ENCODE measurements around the gene STK11. TPM values are rescaled to one million over a fixed set of nuclear protein-coding genes. Genes with fewer than 3 reads are reported as not detected.

The STK11 gene, protein sequence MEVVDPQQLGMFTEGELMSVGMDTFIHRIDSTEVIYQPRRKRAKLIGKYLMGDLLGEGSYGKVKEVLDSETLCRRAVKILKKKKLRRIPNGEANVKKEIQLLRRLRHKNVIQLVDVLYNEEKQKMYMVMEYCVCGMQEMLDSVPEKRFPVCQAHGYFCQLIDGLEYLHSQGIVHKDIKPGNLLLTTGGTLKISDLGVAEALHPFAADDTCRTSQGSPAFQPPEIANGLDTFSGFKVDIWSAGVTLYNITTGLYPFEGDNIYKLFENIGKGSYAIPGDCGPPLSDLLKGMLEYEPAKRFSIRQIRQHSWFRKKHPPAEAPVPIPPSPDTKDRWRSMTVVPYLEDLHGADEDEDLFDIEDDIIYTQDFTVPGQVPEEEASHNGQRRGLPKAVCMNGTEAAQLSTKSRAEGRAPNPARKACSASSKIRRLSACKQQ
- 10 to 100 TPM; 54.7 to 55.8 TPM for total RNA-seq

DNA sequence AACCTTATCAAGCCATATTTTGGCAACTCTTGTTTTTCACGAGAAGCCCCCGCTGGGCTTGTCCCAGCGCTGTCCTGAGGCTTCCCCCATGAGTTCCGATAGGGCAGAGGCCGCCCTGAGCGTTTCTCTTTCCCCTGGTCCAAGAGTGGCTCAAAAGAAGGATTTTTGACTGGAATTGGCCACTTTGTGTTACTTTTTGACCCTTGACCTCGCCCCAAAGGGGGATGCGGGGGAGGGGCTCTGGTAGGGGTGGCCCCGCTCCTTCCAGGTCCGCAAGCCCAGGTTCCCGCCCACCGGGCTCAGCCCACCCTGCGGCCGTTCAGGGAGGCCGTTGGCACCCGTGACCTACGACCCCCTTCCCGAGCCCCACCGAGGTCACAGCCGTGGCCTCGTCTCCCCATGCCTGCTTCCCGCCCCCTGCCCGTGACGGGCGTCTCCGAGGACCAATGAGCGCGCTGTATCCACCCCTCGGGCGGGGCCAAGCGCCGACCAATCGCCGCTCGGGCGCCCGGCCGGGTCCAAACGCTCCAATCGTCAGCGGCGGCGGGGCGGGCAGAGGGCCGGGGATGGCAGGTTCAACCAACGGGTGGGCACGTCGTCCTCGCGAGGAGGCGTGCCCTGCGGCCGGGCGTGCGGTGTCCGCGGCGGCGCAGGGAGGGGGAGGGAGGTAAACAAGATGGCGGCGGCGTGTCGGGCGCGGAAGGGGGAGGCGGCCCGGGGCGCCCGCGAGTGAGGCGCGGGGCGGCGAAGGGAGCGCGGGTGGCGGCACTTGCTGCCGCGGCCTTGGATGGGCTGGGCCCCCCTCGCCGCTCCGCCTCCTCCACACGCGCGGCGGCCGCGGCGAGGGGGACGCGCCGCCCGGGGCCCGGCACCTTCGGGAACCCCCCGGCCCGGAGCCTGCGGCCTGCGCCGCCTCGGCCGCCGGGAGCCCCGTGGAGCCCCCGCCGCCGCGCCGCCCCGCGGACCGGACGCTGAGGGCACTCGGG lies at the start of gene STK11:
TSS of gene STK11 (plus strand) at position 665 of the 986 bp plus-strand sequence. CDS start 1,136 bp downstream, outside the sequence.
- Mint-ChIP-seq H3K4me3 (peak within 1 kb of the TSS; percentile 93), H3K36me3 (peaks cover 22% of the 10 kb centered on the region), H3K27ac (peak within 1 kb of the TSS; percentile 84)

DNA sequence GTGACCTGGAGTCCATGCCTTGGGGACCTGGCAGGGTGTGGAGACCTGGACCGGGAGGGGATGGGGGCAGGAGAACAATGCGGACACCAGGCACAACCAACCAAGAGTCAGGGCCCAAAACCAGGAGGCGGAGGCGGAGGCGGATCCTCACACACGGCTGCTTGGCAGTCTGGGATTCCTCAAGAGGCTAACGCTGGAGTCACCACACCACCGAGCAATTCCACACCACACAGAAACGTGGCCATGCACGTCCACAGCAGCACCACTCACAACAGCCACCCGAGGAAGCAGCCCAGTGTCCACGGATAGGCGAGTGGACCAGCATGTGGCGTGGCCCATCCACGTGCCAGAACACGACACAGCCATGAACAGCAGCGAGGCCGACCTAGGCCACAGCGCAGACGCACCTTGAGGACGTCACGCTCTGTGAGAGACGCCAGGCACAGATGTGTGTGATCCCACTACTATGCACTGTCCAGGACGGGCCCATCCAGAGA lies 49.2 kb upstream of the STK11 start:
- H3K4me3 Mint-ChIP-seq, result no peak overlapping the region
- H3K4me1 Mint-ChIP-seq, result no peaks in the 10 kb centered on the region
- H3K27me3 Mint-ChIP-seq, result no peaks in the 10 kb centered on the region
- no peak overlapping the region for H3K27ac Mint-ChIP-seq
- peaks cover 2% of the 10 kb centered on the region for H3K36me3 Mint-ChIP-seq
- DNase-seq, result no peak
- H3K9me3 Mint-ChIP-seq, result no peaks in the 10 kb centered on the region

More for the DNA sequence above, at the start of gene STK11:
- Mint-ChIP-seq H3K27me3 (no peaks in the 10 kb centered on the region), H3K9me3 (no peaks in the 10 kb centered on the region), H3K4me1 (peaks cover 28% of the 10 kb centered on the region)
- DNase-seq, result peak; percentile 100

DNA sequence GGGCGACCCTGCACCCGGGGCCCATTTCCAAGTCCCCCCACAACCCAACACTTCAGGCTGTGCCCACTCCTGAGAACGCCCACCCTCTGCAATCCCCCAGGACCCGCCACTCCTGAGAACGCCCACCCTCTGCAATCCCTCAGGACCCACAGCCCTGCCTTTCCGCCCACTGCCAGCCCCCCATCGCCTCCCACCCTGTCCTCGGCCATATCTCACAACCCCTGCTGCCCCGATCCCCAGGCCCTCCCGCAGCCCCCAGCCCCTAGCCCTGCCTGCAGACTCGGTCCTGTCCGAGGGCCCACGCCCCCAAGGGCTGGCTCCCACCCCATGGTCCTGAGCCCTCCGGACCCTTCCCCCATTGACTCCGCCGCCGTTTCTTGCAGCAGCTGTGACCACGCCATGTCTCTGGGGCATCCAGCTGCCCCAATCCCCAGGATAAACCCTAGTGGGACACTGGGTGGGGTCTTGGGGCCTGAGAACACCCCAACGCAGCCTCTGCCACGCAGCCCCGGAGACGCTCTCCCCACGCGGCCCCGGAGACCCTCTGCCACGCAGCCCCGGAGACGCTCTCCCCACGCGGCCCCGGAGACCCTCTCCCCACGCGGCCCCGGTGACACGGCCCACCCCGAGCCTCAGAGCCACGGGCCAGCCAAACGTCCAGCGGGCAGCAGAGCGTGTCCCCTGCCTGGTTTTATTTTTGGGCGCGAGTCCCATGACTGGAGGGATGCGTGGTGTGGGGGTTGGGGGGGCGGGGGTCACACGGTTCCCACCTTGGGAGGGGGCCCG lies 48.6 kb upstream of the STK11 start:
- H3K27me3 Mint-ChIP-seq, result no peaks in the 10 kb centered on the region
- H3K4me3 Mint-ChIP-seq, result no peak overlapping the region
- H3K27ac Mint-ChIP-seq, result no peak overlapping the region

DNA sequence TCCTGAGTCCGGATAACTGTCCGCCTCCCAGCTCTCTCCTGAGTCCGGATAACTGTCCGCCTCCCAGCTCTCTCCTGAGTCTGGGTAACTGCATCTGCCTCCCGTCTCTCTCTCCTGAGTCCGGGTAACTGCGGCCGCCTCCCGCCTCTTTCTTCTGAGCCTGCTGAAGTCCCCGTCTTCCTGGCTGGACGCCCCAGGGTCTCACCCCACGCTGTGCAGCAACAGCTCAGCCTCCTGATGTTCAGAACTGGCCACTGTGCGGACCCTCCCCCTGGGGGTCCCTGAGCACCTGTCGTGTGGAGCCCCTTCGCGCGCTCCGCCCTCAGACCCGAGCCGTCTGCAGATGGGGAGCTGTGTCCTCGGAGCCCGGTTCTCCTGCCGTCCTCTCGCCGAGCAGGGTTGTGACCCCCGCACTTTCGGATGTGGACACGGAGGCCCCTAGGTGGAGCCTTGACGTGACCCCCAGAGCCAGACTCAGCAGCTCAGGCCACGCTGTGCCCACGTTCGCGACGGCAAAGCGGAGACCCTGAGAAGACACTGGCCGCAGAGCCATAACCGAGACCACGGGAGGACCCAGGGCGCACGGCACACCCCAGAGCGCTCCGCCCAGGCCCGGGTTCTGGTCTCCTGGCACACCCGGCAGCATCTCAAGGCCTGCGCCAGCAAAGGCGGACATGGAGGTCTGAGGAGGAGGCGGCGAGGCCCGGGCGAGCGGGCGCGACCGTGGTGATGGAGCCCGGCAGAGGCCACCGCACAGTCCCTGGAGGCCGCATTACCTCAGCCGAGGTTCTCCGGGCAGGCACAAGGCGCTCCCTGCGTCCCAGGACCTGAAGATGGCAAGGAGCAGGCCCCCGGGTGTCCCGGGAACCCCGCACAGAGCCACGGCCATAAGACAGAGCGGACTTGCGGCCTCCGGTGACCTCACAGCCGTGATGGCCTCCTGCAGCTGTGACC lies 47.4 kb upstream of the STK11 start:
- Mint-ChIP-seq H3K4me3 (no peak overlapping the region), H3K27me3 (no peaks in the 10 kb centered on the region), H3K27ac (no peak overlapping the region), H3K4me1 (no peaks in the 10 kb centered on the region), H3K9me3 (no peaks in the 10 kb centered on the region), H3K36me3 (peaks cover 2% of the 10 kb centered on the region)
- no peak for DNase-seq

More for the DNA sequence above, 48.6 kb upstream of the STK11 start:
- Mint-ChIP-seq H3K36me3 (peaks cover 2% of the 10 kb centered on the region), H3K4me1 (no peaks in the 10 kb centered on the region), H3K9me3 (no peaks in the 10 kb centered on the region)
- DNase-seq, result no peak

DNA sequence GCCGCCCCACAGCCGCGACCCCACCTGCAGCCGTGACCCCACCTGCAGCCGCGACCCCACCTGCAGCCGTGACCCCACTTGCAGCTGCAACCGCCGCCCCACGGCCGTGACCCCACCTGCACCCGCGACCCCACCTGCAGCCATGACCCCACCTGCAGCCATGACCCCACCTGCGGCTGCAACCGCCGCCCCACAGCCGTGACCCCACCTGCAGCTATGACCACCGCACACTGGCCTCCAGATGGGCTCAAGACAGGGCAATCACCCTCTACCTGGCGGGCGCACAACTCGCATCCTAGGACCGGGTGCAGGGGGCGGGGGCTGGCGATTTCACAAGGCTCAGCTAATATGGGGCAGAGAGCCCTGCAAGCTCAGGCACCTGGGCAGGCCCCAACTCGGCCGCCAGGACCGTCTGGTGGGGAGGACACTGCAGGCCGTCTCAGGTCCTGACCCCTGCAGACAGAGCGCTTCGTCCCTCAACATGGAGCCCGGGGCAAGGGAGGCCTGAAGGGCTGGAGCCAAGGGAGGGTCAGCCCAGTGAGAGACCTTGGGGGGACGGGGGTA lies 46.6 kb upstream of the STK11 start:
- Mint-ChIP-seq H3K9me3 (no peaks in the 10 kb centered on the region), H3K4me1 (no peaks in the 10 kb centered on the region), H3K4me3 (no peak overlapping the region), H3K27ac (no peak overlapping the region), H3K27me3 (no peaks in the 10 kb centered on the region), H3K36me3 (peaks cover 2% of the 10 kb centered on the region)
- DNase-seq, result no peak

DNA sequence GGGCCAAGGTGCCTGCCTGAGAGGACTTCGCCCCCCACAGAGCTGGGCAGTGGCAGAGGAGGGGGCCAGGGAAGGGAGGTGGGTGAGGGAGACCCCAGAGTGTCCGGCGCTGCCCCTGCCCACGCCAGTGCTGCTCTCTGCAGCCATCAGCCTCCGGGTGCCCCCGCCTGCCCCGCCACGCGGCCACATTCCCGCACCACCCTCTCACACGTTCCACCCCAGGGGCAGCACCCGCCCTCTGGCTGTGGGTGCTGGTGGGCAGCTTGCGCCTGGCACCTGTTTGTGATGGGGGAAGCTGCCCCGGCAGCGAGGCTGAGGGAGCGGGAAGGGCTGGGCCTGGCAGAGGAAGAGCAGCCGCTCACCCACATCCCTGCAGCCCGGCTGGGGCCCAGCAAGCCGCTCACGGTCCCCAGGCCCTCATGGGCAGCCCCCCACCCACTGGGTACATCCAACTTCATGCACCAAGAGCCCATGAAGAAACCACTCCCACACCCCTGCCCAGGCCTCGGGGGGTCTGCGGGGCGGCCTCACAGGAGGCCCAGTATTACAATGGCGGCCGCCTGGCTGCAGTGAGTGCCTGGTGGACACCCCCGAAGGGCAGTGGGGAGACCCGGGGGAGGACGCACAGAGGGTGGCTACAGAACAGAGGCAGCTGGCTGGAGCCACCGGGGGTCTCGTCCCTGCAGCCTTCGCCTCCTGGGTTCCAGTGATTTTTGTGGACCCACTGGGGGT lies 45.5 kb upstream of the STK11 start:
- H3K36me3 Mint-ChIP-seq, result peaks cover 2% of the 10 kb centered on the region
- H3K4me1 Mint-ChIP-seq, result no peaks in the 10 kb centered on the region
- no peaks in the 10 kb centered on the region for H3K27me3 Mint-ChIP-seq
- H3K27ac Mint-ChIP-seq, result no peak overlapping the region
- no peak overlapping the region for H3K4me3 Mint-ChIP-seq
- no peaks in the 10 kb centered on the region for H3K9me3 Mint-ChIP-seq
- DNase-seq, result no peak

DNA sequence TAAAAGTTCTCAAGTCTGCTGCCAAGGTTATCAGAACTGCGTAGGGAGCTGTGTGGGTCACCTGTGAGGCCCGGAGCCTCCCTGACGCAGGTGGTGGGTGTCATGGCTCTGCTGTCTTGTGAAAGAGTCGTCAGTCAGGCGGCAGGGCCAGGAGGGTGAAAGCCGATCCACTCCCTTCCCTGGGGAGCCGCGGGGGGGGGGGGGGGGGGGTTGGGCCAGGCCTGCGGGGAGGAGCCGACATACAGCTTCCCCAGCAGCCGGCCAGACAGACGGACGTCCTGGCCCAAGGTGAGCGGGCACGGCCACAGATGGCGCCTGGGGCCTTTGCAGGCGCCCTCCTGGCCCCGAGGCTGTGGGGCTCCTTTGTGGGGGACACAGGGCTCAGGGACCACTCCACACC lies 43.9 kb upstream of the STK11 start:
- no peaks in the 10 kb centered on the region for H3K9me3 Mint-ChIP-seq
- H3K4me3 Mint-ChIP-seq, result no peak overlapping the region
- peaks cover 2% of the 10 kb centered on the region for H3K36me3 Mint-ChIP-seq
- H3K4me1 Mint-ChIP-seq, result no peaks in the 10 kb centered on the region
- no peak overlapping the region for H3K27ac Mint-ChIP-seq
- no peaks in the 10 kb centered on the region for H3K27me3 Mint-ChIP-seq
- DNase-seq, result no peak

DNA sequence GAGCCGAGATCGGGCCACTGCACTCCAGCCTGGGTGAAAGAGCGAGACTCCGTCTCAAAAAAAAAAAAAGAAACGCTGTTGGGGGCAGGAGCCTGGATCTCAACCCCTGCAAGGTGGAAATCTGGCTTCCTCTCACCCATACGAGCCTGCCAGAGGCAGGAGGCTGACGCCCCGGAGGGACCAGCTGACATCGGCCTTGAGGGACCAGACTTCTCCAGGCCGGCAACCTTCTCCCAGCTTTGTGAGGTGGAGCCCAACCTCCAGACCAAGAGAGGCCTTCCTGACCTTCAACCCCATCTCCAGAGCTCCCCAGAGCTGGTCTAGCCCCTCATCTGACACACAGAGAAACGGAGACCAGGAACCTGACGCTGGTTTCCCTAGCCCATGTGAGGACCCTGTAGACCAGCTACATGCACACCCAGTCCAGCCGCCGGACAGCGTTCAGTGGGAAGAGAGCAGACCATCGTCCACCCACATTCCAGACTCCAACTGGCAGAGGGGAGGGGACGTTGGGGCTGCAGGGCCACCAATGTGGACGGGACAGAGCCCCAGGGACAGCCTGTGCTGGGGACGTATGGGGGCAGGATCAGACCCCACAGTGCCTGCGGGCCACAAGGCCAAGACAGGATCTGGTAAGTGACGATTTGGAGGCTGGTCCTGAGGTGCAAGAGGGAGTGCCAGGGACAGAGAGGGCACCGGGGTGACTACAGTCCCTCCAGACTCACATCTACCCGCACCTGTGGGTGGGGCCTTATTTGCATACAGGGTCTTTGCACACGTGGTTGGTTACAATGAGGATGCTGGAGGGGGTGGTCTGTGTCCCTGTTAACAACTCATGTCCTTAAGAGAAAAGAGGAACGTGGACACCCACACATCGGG lies 42.9 kb upstream of the STK11 start:
- Mint-ChIP-seq H3K36me3 (peaks cover 2% of the 10 kb centered on the region), H3K27me3 (no peaks in the 10 kb centered on the region), H3K9me3 (no peaks in the 10 kb centered on the region), H3K27ac (no peak overlapping the region), H3K4me3 (no peak overlapping the region), H3K4me1 (no peaks in the 10 kb centered on the region)
- no peak for DNase-seq

DNA sequence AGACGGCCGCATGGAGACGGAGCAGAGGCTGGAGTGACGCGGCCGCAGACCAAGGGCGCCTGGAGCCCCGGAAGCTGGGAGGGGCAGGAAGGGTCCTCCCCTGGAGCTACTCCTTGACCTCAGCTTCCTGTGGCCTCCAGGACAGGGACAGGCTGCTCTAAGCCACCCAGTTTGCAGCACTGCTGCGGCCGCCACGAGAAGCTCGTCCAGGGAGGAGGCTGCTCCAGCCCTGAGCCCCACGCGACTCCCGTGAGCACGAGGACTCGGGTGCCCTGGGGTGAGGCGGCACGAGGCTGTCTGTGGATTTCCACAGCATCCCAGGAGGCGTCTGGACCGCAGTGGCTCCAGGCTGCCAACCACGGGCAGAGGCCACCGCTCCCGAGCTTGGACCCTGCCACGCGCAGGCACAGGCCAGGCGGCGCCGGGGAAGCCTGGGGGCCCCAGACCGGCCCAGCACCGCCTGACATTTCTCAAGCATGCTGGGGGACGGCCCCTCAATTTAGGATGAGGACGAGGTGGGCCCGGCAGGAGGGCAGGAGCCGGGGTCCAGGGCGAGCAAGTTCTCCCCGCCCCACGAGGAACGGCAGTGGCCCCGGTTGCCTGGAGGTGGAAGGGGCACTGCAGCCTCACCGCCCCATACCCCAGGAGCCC lies 42.2 kb upstream of the STK11 start:
- H3K9me3 Mint-ChIP-seq, result no peaks in the 10 kb centered on the region
- H3K4me3 Mint-ChIP-seq, result no peak overlapping the region
- no peaks in the 10 kb centered on the region for H3K36me3 Mint-ChIP-seq
- no peaks in the 10 kb centered on the region for H3K4me1 Mint-ChIP-seq
- no peaks in the 10 kb centered on the region for H3K27me3 Mint-ChIP-seq
- H3K27ac Mint-ChIP-seq, result no peak overlapping the region
- DNase-seq, result no peak

DNA sequence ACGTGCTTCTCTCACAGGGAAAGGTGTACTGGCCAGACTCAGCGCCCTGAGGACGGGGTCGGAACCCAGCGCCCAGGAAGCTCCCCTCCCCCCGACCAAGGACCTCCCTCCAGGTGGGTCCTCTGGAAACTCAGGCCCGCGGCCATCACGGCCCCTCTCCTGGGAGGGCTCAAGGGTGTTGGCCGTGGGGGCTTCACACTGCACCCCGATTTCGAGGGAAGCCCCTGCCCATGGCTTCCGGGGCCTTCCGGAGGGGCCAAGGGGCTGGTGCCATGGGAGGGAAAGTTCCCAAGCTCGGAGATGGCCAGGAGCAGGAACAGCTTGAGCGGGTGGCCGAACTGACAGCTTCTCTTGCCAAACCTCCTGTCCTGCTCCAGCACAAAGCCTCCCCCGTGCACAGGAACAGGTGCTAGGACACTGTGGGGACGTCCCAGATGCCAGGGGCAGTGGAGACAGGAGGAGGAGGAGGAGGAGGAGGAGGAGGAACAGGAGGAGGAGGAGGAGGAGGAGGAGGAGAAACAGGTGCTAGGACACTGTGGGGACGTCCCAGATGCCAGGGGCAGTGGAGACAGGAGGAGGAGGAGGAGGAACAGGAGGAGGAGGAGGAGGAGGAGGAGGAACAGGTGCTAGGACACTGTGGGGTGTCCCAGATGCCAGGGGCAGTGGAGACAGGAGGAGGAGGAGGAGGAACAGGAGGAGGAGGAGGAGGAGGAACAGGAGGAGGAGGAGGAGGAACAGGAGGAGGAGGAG lies 41.5 kb upstream of the STK11 start:
- Mint-ChIP-seq H3K4me1 (no peaks in the 10 kb centered on the region), H3K27ac (no peak overlapping the region), H3K27me3 (no peaks in the 10 kb centered on the region), H3K9me3 (no peaks in the 10 kb centered on the region), H3K4me3 (no peak overlapping the region), H3K36me3 (peaks cover 2% of the 10 kb centered on the region)
- no peak for DNase-seq
